A673 (cell line): ENCODE results near the gene RTCA. TPM values are rescaled to one million over a fixed set of nuclear protein-coding genes. Genes with fewer than 3 reads are reported as not detected.

ENCODE experiments used
- BruUV-seq: library from RNA; stranded (reverse); fragments of 400-500 nt; replicated peaks from 2 replicates; lab custom pipeline; 2021; lab: Mats Ljungman, UMichigan
- CTCF ChIA-PET: fragments of 300-600 bp; sonication (Branson Sonifier 250); formaldehyde crosslinking; loops from one replicate; lab custom pipeline; 2022; ENCODE audit warnings: antibody characterized with exemption; lab: Charles Lee
- POLR2A ChIA-PET: fragments of 300-600 bp; sonication (Branson Sonifier 250); formaldehyde crosslinking; loops from one replicate; lab custom pipeline; 2022; ENCODE audit warnings: antibody characterized with exemption; ENCODE audit not compliant: low non-redundant PET; lab: Charles Lee
- DNase-seq: peaks from one replicate; pipeline ENCODE4 v3.0.0-alpha.2; 2015; ENCODE audit warnings: low spot score
- H3K27ac ChIP-seq: fragments of 200-600 bp; sonication (generic); 2 replicates; pipeline ENCODE4 v1.5.1; 2016; ENCODE audit warnings: mixed run types, low read depth, mild to moderate bottlenecking, mixed read lengths, antibody characterized with exemption, low read length; ENCODE audit not compliant: poor library complexity, severe bottlenecking
- H3K27me3 ChIP-seq: fragments of 200-600 bp; sonication (generic); replicated peaks from 2 replicates; pipeline ENCODE4 v1.6.1; 2017; ENCODE audit warnings: mixed run types, low read depth, mild to moderate bottlenecking, mixed read lengths, antibody characterized with exemption, low read length; ENCODE audit not compliant: insufficient read depth, poor library complexity
- H3K36me3 ChIP-seq: fragments of 200-600 bp; sonication (generic); 2 replicates; pipeline ENCODE4 v1.6.1; 2016; ENCODE audit warnings: mixed run types, mild to moderate bottlenecking, mixed read lengths, antibody characterized with exemption, low read length; ENCODE audit not compliant: insufficient read depth, poor library complexity, severe bottlenecking
- H3K4me1 ChIP-seq: fragments of 200-600 bp; sonication (generic); 2 replicates; pipeline ENCODE4 v1.6.1; 2017; ENCODE audit warnings: mixed run types, mild to moderate bottlenecking, mixed read lengths, antibody characterized with exemption, low read length; ENCODE audit not compliant: insufficient read depth, poor library complexity, severe bottlenecking
- H3K4me3 ChIP-seq: fragments of 200-600 bp; sonication (generic); 2 replicates; pipeline ENCODE4 v1.5.1; 2016; ENCODE audit warnings: low read depth, mixed run types, mild to moderate bottlenecking, mixed read lengths, low read length; ENCODE audit not compliant: poor library complexity, severe bottlenecking
- H3K9me3 ChIP-seq: fragments of 200-600 bp; sonication (generic); 2 replicates; pipeline ENCODE4 v1.6.1; 2016; ENCODE audit warnings: mixed run types, low read depth, mild to moderate bottlenecking, mixed read lengths, antibody characterized with exemption, low read length; ENCODE audit not compliant: poor library complexity, severe bottlenecking
- EZH2 ChIP-seq: fragments of 200-600 bp; sonication (generic); IDR thresholded peaks from 2 replicates; pipeline ENCODE4 v1.6.1; 2017; ENCODE audit warnings: borderline replicate concordance, low read depth, mild to moderate bottlenecking, mixed read lengths, antibody characterized with exemption, low read length; ENCODE audit not compliant: poor library complexity, severe bottlenecking
- intact Hi-C: fragments of 100-400 bp; cut with micrococcal nuclease; formaldehyde crosslinking; loops from one replicate; pipeline ENCODE4 v1.10.0; 2022; ENCODE audit not compliant: unreplicated experiment
- total RNA-seq: library from RNA; stranded (reverse); gene quantifications from 2 replicates; pipeline ENCODE4 v1.2.3, GENCODE V29; 2021
- TF ChIP-seq, protein P1 (sequence below): fragments of 300-800, 200-600 bp; sonication (generic); conservative IDR thresholded peaks from 2 replicates; pipeline ENCODE4 v1.5.1; 2017; ENCODE audit warnings: low read depth, mild to moderate bottlenecking, antibody characterized with exemption, low read length, moderate library complexity, mixed read lengths

The RTCA gene
- total RNA-seq, 1 experiment from 2014 or later, result 57.7 TPM

DNA sequence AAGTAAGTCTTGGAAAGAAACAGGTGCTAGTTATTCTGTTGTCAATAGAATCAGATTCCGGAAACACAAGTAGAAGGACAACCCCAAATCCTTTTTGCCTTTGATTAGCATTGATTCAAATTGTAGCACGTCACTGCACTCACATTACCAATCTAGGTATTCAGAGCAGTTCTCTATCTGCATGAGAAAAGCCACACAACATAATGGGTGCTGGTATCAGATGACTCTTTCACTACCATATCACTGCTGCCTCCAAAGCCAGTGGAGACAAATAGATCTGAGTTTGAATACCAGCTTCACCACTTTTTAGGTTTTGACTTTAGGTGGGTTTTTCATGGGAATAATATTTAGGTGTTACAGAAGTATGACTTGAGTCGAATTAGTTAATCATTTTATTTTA lies 38.9 kb downstream of the RTCA start:
- H3K4me1 ChIP-seq, result no peaks in the 10 kb centered on the region
- TF ChIP-seq, protein P1, sequence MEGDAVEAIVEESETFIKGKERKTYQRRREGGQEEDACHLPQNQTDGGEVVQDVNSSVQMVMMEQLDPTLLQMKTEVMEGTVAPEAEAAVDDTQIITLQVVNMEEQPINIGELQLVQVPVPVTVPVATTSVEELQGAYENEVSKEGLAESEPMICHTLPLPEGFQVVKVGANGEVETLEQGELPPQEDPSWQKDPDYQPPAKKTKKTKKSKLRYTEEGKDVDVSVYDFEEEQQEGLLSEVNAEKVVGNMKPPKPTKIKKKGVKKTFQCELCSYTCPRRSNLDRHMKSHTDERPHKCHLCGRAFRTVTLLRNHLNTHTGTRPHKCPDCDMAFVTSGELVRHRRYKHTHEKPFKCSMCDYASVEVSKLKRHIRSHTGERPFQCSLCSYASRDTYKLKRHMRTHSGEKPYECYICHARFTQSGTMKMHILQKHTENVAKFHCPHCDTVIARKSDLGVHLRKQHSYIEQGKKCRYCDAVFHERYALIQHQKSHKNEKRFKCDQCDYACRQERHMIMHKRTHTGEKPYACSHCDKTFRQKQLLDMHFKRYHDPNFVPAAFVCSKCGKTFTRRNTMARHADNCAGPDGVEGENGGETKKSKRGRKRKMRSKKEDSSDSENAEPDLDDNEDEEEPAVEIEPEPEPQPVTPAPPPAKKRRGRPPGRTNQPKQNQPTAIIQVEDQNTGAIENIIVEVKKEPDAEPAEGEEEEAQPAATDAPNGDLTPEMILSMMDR, result no peak
- TF ChIP-seq EZH2, result no peak
- BruUV-seq, result no TSS peak
- no peaks in the 10 kb centered on the region for H3K36me3 ChIP-seq
- no peak for DNase-seq
- ChIA-PET POLR2A (no interaction called here), CTCF (no interaction called here)
- H3K9me3 ChIP-seq, result no peaks in the 10 kb centered on the region
- intact Hi-C loops, result no loop called here
- no peaks in the 10 kb centered on the region for H3K27me3 ChIP-seq
- no peak overlapping the region for H3K4me3 ChIP-seq
- H3K27ac ChIP-seq, result no peak overlapping the region

DNA sequence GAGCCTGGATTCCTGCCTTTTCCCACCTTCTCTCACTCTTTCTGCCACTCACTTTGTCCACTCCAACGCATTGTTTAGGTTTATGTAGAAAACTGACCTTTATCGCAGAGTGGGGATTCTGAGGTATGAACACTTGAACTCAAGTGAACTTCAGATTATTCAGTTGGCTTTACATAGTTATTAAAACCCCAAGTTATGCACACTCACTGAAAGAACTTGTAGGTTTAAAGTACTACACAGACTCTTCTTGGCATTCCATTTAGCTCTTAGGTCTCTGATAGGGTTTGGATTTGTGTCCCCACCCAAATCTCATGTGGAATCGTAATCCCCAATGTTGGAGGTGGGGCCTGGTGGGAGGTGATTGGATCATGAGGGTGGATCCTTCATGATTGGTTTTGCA lies 39.9 kb downstream of the RTCA start:
- intact Hi-C loops, result no loop called here
- BruUV-seq, result no TSS peak

DNA sequence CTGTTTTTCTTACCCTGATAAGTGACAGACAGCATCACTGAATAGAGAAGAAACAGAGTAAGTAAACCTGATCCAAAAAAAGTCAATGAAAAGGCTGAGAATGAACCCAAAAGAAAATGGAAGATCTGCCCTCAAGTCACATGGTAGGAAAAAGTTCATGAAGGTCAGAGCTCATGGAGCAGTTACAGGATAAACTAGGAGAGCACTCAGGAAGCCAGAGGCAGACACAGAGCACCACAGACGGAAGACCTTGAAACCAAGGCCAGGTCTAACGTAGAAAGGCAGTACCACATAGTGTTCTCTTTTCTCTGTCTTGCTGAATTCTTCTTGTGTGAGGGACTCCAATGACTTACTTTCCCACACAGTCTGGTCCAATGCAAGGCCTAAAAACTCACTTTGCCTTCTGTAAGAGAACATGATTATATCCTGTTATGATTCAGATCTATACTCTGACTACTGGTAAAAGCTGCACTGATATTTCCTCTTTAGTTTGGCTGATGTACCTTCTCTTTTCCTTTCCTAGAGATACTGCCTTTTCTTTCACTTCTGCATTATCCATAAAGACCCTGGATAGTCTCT lies 40.8 kb downstream of the RTCA start:
- intact Hi-C loops, result no loop called here
- no TSS peak for BruUV-seq
- Histone ChIP-seq H3K4me3 (no peak overlapping the region), H3K36me3 (no peaks in the 10 kb centered on the region), H3K27ac (no peak overlapping the region), H3K27me3 (no peaks in the 10 kb centered on the region), H3K4me1 (no peaks in the 10 kb centered on the region), H3K9me3 (no peaks in the 10 kb centered on the region)
- POLR2A ChIA-PET, result no interaction called here
- no peak for DNase-seq
- CTCF ChIA-PET, result no interaction called here
- TF ChIP-seq, protein P1, result no peak
- no peak for TF ChIP-seq EZH2

More for the DNA sequence above, 39.9 kb downstream of the RTCA start:
- Histone ChIP-seq H3K4me3 (no peak overlapping the region), H3K36me3 (no peaks in the 10 kb centered on the region), H3K9me3 (no peaks in the 10 kb centered on the region), H3K27me3 (no peaks in the 10 kb centered on the region), H3K27ac (no peak overlapping the region), H3K4me1 (no peaks in the 10 kb centered on the region)
- ChIA-PET POLR2A (no interaction called here), CTCF (no interaction called here)
- no peak for DNase-seq
- TF ChIP-seq, protein P1, result no peak
- no peak for TF ChIP-seq EZH2
